Measurements from ENCODE around the gene FREY1. TPM values are rescaled to one million over a fixed set of nuclear protein-coding genes. Genes with fewer than 3 reads are reported as not detected.

Gene FREY1
- total and polyA plus RNA-seq, 7 experiments from 2014 or later: 3.4 to 8.2 (median 4.6) TPM; not detected in 2

DNA sequence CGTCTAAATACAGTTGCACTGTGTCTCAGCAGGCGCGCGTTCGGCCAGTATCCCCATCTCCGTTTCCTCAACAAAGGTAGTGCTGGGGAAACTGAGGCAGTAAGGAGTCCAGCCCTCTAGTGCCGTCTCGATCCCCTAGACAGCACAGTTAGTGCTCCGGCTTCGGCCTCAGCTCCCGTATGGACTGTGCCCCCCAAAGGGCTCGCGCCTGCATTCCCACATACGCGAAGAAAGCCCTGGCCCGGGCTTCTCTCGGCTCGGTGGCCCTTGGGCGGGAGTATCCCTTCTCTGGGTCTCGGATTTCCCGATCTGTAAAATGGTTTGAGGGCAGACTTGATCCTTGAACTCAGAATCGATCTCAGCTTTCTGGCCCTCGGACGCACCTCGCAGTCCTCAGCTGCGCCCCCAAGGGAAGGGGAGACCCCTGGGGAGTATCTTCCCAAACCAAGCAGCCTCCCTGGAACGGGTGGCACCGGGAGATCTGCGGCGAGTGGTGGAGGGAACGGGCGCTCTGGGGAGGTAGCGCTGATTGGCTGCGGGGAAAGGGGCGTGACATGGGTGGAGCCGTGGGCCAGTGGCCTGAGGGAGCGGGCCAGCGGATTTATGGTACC lies 11.4 kb upstream of the FREY1 start:
- Histone ChIP-seq H3K4me1 (ENCODE audit: control insufficient read depth in 2 of 2, insufficient read depth in 2 of 2, low read length in 2 of 2) (peaks cover 24 to 36% of the 10 kb centered on the region in 2 donors), H3K9me3 (ENCODE audit: control insufficient read depth in 2 of 3, low read length in 3 of 3) (no peaks in the 10 kb centered on the region), H3K27ac (ENCODE audit: low read depth, low read length) (peak overlapping the region; percentile 87), H3K27me3 (ENCODE audit: control insufficient read depth in 2 of 2, insufficient read depth in 2 of 2, low read length in 2 of 2) (no peaks in the 10 kb centered on the region), H3K4me3 (ENCODE audit: low read length) (peak overlapping the region; percentile 72), H3K36me3 (ENCODE audit: control insufficient read depth in 2 of 3, insufficient read depth in 3 of 3, low read length in 3 of 3) (peaks cover 5 to 26% (median 9%) of the 10 kb centered on the region in 3 experiments)
- Mint-ChIP-seq H3K9me3 (peaks cover 0 to 3% (median 0%) of the 10 kb centered on the region in 11 donors), H3K4me3 (peak overlapping the region; percentile 86 to 98 (median 96)), H3K36me3 (peaks cover 0 to 8% (median 0%) of the 10 kb centered on the region in 5 donors), H3K4me1 (peaks cover 34 to 65% (median 49%) of the 10 kb centered on the region in 7 donors), H3K27me3 (peaks cover 0 to 16% (median 4%) of the 10 kb centered on the region in 5 donors), H3K27ac (peak overlapping the region; percentile 91 to 100 (median 98))
- no peak for ATAC-seq
- peak in 2 of 9 donors; percentile 35 to 80 for DNase-seq
- POLR2A ChIA-PET: interaction anchor here (0.5 to 3.3 kb wide), 8 partner anchors 8 to 689 kb away, joined by 3 to 26 read pairs (median 4); partner anchors contain the start of gene CRY2
- CTCF ChIA-PET: interaction anchor here (0.5 to 1.2 kb wide), 7 partner anchors 8 to 267 kb away, joined by 3 to 4 read pairs (median 3); partner anchors contain the start of gene CRY2
- intact Hi-C loops (cut with micrococcal nuclease): loop anchor here (1.0 to 5.0 kb wide), 19 partner anchors 12 to 1634 kb away; partner anchors contain the start of genes ARHGAP1 (in 2 of the 2), ATG13 (in 2 of the 2), CRY2 (in 2 of the 2) and HARBI1 (in 2 of the 2)

DNA sequence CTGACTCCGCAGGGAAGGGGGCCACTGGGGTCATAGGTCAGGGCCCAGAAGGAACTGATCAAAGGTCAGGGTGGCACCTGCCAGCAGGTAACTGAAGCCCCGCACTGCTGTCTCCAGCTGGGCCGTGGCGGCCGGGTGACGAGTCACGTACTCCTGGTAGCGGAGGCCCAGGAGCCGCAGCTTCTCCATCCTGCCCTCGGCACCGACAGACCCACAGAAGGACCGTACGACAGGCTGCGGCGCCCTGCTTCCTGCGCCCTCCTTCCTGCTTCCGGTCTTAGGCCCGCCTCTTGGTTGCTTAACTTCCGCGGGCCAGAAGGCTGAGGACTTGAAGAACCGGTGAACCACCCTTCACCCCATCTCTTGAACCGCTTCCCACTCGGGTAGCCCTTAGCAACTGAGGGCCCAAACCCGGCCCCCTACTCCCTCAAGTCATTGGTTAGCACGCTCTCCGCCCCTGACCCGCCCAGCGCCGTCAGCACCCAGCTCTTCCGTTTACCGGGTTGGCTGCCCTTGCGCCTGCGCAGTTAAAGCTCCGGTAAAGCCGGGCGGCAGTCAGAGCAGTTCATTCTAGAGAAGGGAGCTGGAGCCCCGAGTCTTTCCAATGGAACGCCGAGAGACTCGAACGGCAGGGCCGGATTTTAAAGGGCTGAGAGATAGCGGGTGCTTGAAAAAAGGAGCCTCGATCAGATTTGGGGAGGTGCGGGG lies 10.7 kb upstream of the FREY1 start, which contains the start of gene PEX16:
Gene PEX16 (minus strand): TSS at position 255 of the 708 bp plus-strand sequence. CDS start 66 bp downstream, at position 189.
- Mint-ChIP-seq H3K36me3 (peaks cover 0 to 8% (median 0%) of the 10 kb centered on the region in 5 donors), H3K4me3 (peak within 1 kb of the TSS; percentile 86 to 98 (median 96)), H3K27ac (peak within 1 kb of the TSS; percentile 91 to 100 (median 98)), H3K9me3 (peaks cover 0 to 3% (median 0%) of the 10 kb centered on the region in 11 donors), H3K27me3 (peaks cover 0 to 13% (median 4%) of the 10 kb centered on the region in 5 donors), H3K4me1 (peaks cover 31 to 66% (median 49%) of the 10 kb centered on the region in 7 donors)
- ATAC-seq: peak; percentile 95
- DNase-seq: peak; percentile 86 to 98 (median 97)
- H3K27me3 ChIP-seq (ENCODE audit: control insufficient read depth in 2 of 2, insufficient read depth in 2 of 2, low read length in 2 of 2): no peaks in the 10 kb centered on the region
- ChIA-PET POLR2A (interaction anchor here (0.5 to 3.3 kb wide), 11 partner anchors 9 to 780 kb away, joined by 3 to 26 read pairs (median 4); partner anchors contain the start of gene CRY2), CTCF (interaction anchor here (0.5 to 1.2 kb wide), 7 partner anchors 9 to 267 kb away, joined by 3 to 4 read pairs (median 3); partner anchors contain the start of gene CRY2)
- H3K4me3 ChIP-seq (ENCODE audit: low read length): peak within 1 kb of the TSS; percentile 72
- intact Hi-C loops (cut with micrococcal nuclease): loop anchor here (1.0 to 5.0 kb wide), 19 partner anchors 13 to 1635 kb away; partner anchors contain the start of genes ARHGAP1 (in 2 of the 2), ATG13 (in 2 of the 2), CRY2 (in 2 of the 2) and HARBI1 (in 2 of the 2)
- H3K4me1 ChIP-seq (ENCODE audit: control insufficient read depth in 2 of 2, insufficient read depth in 2 of 2, low read length in 2 of 2): peaks cover 24 to 36% of the 10 kb centered on the region in 2 donors
- peaks cover 5 to 33% (median 9%) of the 10 kb centered on the region in 3 experiments for H3K36me3 ChIP-seq (ENCODE audit: control insufficient read depth in 2 of 3, insufficient read depth in 3 of 3, low read length in 3 of 3)
- H3K9me3 ChIP-seq (ENCODE audit: control insufficient read depth in 2 of 3, low read length in 3 of 3): no peaks in the 10 kb centered on the region
- H3K27ac ChIP-seq (ENCODE audit: low read depth, low read length): peak within 1 kb of the TSS; percentile 87

DNA sequence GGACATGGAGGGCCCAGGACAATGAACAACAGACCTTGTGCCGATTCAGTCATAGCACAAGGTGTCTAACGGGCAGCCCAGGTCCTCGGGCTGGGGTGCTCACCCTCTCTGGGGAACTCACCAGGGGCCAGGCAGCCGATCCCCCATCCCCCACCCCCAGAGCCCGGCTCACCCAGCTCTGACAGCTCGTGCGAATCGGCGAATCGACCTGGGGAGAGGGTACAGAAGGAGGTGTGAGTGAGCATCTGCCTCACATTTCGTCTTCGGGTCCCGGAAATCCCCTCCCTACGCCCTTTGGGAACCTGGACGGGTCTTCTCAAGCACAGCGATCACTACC lies 10.2 kb upstream of the FREY1 start:
- Histone ChIP-seq H3K27me3 (ENCODE audit: control insufficient read depth in 2 of 2, insufficient read depth in 2 of 2, low read length in 2 of 2) (no peaks in the 10 kb centered on the region), H3K27ac (ENCODE audit: low read depth, low read length) (peak overlapping the region; percentile 87), H3K4me1 (ENCODE audit: control insufficient read depth in 2 of 2, insufficient read depth in 2 of 2, low read length in 2 of 2) (peaks cover 24 to 36% of the 10 kb centered on the region in 2 donors), H3K9me3 (ENCODE audit: control insufficient read depth in 2 of 3, low read length in 3 of 3) (no peaks in the 10 kb centered on the region), H3K4me3 (ENCODE audit: low read length) (peak overlapping the region; percentile 72), H3K36me3 (ENCODE audit: control insufficient read depth in 2 of 3, insufficient read depth in 3 of 3, low read length in 3 of 3) (peaks cover 5 to 35% (median 9%) of the 10 kb centered on the region in 3 experiments)
- Mint-ChIP-seq H3K4me3 (peak overlapping the region; percentile 86 to 98 (median 96)), H3K4me1 (peaks cover 31 to 66% (median 49%) of the 10 kb centered on the region in 7 donors), H3K9me3 (peaks cover 0 to 3% (median 0%) of the 10 kb centered on the region in 11 donors), H3K27me3 (peaks cover 0 to 13% (median 4%) of the 10 kb centered on the region in 5 donors), H3K27ac (peak overlapping the region; percentile 91 to 100 (median 98)), H3K36me3 (peaks cover 0 to 8% (median 0%) of the 10 kb centered on the region in 5 donors)
- ChIA-PET POLR2A (interaction anchor here (0.9 to 3.3 kb wide), 9 partner anchors 8 to 780 kb away, joined by 3 to 26 read pairs (median 4); partner anchors contain the start of gene CRY2), CTCF (no interaction called here)
- DNase-seq: no peak
- intact Hi-C loops (cut with micrococcal nuclease): loop anchor here (5.0 kb wide), 5 partner anchors 320 to 1635 kb away; partner anchors contain the start of genes ARFGAP2 (in 1 of the 2), ATG13 (in 1 of the 2), CELF1 (in 1 of the 2) and CSTPP1 (in 1 of the 2)
- no peak for ATAC-seq

GRCh38 chr11:45915446-45915845 lies 8.4 kb upstream of the FREY1 start:
- ChIA-PET CTCF (no interaction called here), POLR2A (interaction anchor here (0.6 to 3.3 kb wide), 2 partner anchors 69 to 700 kb away, joined by 3 to 17 read pairs; partner anchors contain the start of gene CRY2)
- intact Hi-C loops (cut with micrococcal nuclease): loop anchor here (5.0 kb wide), 5 partner anchors 322 to 1637 kb away; partner anchors contain the start of genes ARFGAP2 (in 1 of the 2), ATG13 (in 1 of the 2), CELF1 (in 1 of the 2) and CSTPP1 (in 1 of the 2)
- H3K36me3 ChIP-seq (ENCODE audit: control insufficient read depth in 2 of 3, insufficient read depth in 3 of 3, low read length in 3 of 3): peaks cover 5 to 47% (median 9%) of the 10 kb centered on the region in 3 experiments
- ATAC-seq (no peak), DNase-seq (no peak)
- H3K4me1 ChIP-seq (ENCODE audit: control insufficient read depth in 2 of 2, insufficient read depth in 2 of 2, low read length in 2 of 2): peaks cover 24 to 36% of the 10 kb centered on the region in 2 donors
- Mint-ChIP-seq H3K27me3 (no peaks in the 10 kb centered on the region), H3K36me3 (peaks cover 0 to 11% (median 5%) of the 10 kb centered on the region in 5 donors), H3K4me1 (peaks cover 28 to 59% (median 39%) of the 10 kb centered on the region in 7 donors), H3K27ac (peak overlapping the region in 2 of 9 donors; percentile 66 to 77), H3K4me3 (peak overlapping the region in 4 of 10 donors; percentile 29 to 59 (median 39)), H3K9me3 (peaks cover 0 to 3% (median 0%) of the 10 kb centered on the region in 11 donors)
- no peaks in the 10 kb centered on the region for H3K27me3 ChIP-seq (ENCODE audit: control insufficient read depth in 2 of 2, insufficient read depth in 2 of 2, low read length in 2 of 2)
- no peaks in the 10 kb centered on the region for H3K9me3 ChIP-seq (ENCODE audit: control insufficient read depth in 2 of 3, low read length in 3 of 3)
- H3K4me3 ChIP-seq (ENCODE audit: low read length): no peak overlapping the region
- H3K27ac ChIP-seq (ENCODE audit: low read depth, low read length): no peak overlapping the region

DNA sequence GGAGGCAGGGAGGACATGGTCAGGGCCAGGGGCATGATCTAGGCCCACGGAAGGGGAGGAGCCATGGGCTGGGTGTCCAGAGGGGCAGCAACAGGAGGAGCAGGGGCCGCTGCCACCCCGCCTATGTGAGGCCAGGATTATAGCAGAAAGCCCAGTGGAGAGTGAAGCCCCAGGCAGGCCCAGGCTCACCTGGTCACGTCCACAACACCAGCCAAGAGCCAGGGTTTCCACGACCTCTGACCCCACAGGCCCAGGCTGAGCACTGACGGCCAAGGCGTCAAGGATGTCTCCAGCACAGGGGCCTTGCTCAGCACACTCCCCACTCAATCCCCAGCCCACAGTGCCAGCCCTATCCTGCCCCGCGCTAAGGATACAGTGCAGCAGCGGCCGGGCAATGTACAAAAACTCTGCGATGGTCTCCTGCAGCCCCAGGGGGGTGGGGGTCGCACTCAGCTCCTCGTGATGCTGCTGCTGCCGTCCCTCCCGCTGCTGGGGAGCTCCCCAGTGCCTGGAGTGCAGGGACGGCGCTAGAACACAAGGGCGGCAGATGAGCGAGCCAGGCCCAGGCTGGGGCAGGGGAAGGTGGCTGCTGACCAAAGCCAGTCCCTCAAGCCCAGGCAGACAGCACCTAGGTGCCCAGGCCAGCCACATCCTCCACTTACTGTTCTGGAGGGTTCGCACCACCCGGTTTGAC lies 7.0 kb upstream of the FREY1 start:
- Histone ChIP-seq H3K27me3 (ENCODE audit: control insufficient read depth in 2 of 2, insufficient read depth in 2 of 2, low read length in 2 of 2) (no peaks in the 10 kb centered on the region), H3K4me1 (ENCODE audit: control insufficient read depth in 2 of 2, insufficient read depth in 2 of 2, low read length in 2 of 2) (peaks cover 20 to 27% of the 10 kb centered on the region in 2 donors), H3K4me3 (ENCODE audit: low read length) (no peak overlapping the region), H3K27ac (ENCODE audit: low read depth, low read length) (no peak overlapping the region), H3K9me3 (ENCODE audit: control insufficient read depth in 2 of 3, low read length in 3 of 3) (no peaks in the 10 kb centered on the region), H3K36me3 (ENCODE audit: control insufficient read depth in 2 of 3, insufficient read depth in 3 of 3, low read length in 3 of 3) (peaks cover 5 to 61% (median 9%) of the 10 kb centered on the region in 3 experiments)
- Mint-ChIP-seq H3K27ac (peak overlapping the region in 1 of 9 donors; percentile 38), H3K27me3 (no peaks in the 10 kb centered on the region), H3K36me3 (peaks cover 0 to 11% (median 5%) of the 10 kb centered on the region in 5 donors), H3K9me3 (peaks cover 0 to 3% (median 0%) of the 10 kb centered on the region in 11 donors), H3K4me1 (peaks cover 19 to 45% (median 26%) of the 10 kb centered on the region in 7 donors), H3K4me3 (peak overlapping the region in 2 of 10 donors; percentile 14 to 30)
- ChIA-PET POLR2A (no interaction called here), CTCF (no interaction called here)
- intact Hi-C loops (cut with micrococcal nuclease): no loop called here
- ATAC-seq (no peak), DNase-seq (no peak)
